Hepatocyte (in vitro differentiated cells): ENCODE data around the gene NTNG1. TPM values are rescaled to one million over a fixed set of nuclear protein-coding genes. Genes with fewer than 3 reads are reported as not detected.
A peak's percentile ranks its signal among the peaks of the same experiment; 100 is the strongest.

Source experiments
- DNase-seq: peaks from one replicate; pipeline ENCODE4 v3.0.0-alpha.2; 2016; ENCODE audit warnings: low spot score
- H2AFZ ChIP-seq: fragments of 200-600 bp; sonication (generic); 2 replicates; pipeline ENCODE4 v1.6.0; 2016; ENCODE audit warnings: antibody characterized with exemption, mild to moderate bottlenecking
- H3K27ac ChIP-seq: fragments of 200-600 bp; sonication (generic); 2 replicates; pipeline ENCODE4 v1.5.1; 2016; ENCODE audit warnings: mild to moderate bottlenecking
- H3K27me3 ChIP-seq: fragments of 200-600 bp; sonication (generic); 2 replicates; pipeline ENCODE4 v1.6.1; 2016
- H3K36me3 ChIP-seq: fragments of 200-600 bp; sonication (generic); replicated peaks from 2 replicates; pipeline ENCODE4 v1.5.1; 2016; ENCODE audit warnings: low read depth; ENCODE audit not compliant: insufficient read depth
- H3K4me1 ChIP-seq: fragments of 200-600 bp; sonication (generic); 2 replicates; pipeline ENCODE4 v1.5.1; 2016; ENCODE audit warnings: mild to moderate bottlenecking, moderate library complexity; ENCODE audit not compliant: insufficient read depth
- H3K4me2 ChIP-seq: fragments of 200-600 bp; sonication (generic); 2 replicates; pipeline ENCODE4 v1.6.0; 2016
- H3K4me3 ChIP-seq: fragments of 200-600 bp; sonication (generic); 2 replicates; pipeline ENCODE4 v1.5.1; 2016; ENCODE audit warnings: mild to moderate bottlenecking
- H3K79me2 ChIP-seq: fragments of 200-600 bp; sonication (generic); 2 replicates; pipeline ENCODE4 v1.6.0; 2017; ENCODE audit warnings: mild to moderate bottlenecking
- H3K9me2 ChIP-seq: fragments of 200-600 bp; sonication (generic); replicated peaks from 2 replicates; pipeline ENCODE4 v1.6.0; 2017; ENCODE audit warnings: mild to moderate bottlenecking; ENCODE audit not compliant: insufficient read depth
- H3K9me3 ChIP-seq: fragments of 200-600 bp; sonication (generic); 2 replicates; pipeline ENCODE4 v1.5.1; 2016; ENCODE audit warnings: low read depth, mild to moderate bottlenecking
- H4K20me1 ChIP-seq: fragments of 200-600 bp; sonication (generic); 2 replicates; pipeline ENCODE4 v1.6.0; 2016; ENCODE audit warnings: mild to moderate bottlenecking; ENCODE audit not compliant: insufficient read depth, poor library complexity, severe bottlenecking
- EZH2 ChIP-seq: fragments of 200-600 bp; sonication (generic); IDR thresholded peaks from 2 replicates; pipeline ENCODE4 v1.6.1; 2016; ENCODE audit warnings: antibody characterized with exemption, mild to moderate bottlenecking, borderline replicate concordance
- EZH2phosphoT487 ChIP-seq: fragments of 200-600 bp; sonication (generic); IDR thresholded peaks from one replicate; pipeline ENCODE4 v1.6.1; 2018; ENCODE audit warnings: antibody characterized with exemption, mild to moderate bottlenecking, low read depth, moderate library complexity; ENCODE audit not compliant: unreplicated experiment, severe bottlenecking
- WGBS: methylation state at CpG from one replicate; pipeline ENCODE4 v1.1.6; 2016; ENCODE audit warnings: low lambda C conversion rate; ENCODE audit errors: missing lambda C conversion rate; 5-methylcytosine and 5-hydroxymethylcytosine counted together
- polyA plus RNA-seq: library from polyadenylated mRNA; unstranded; fragments of >200 nt; fragmentation: Nextera tagmentation; extraction: Ambion mirVana; gene quantifications from 2 replicates; pipeline ENCODE4 v1.2.1, GENCODE V29; 2016
- total RNA-seq: library from RNA; depleted of rRNA; stranded (reverse); fragments of >200 nt; gene quantifications from 2 replicates; pipeline ENCODE4 v1.2.3, GENCODE V29; 2014
- TF ChIP-seq, protein P1 (sequence below): fragments of 200-600 bp; sonication (generic); IDR thresholded peaks from 2 replicates; pipeline ENCODE4 v1.5.1; 2016; ENCODE audit warnings: antibody characterized with exemption, mild to moderate bottlenecking; ENCODE audit not compliant: poor library complexity

NTNG1 gene
- total and polyA plus RNA-seq, 2 experiments from 2014 or later, result 1.4 to 3.9 TPM

DNA sequence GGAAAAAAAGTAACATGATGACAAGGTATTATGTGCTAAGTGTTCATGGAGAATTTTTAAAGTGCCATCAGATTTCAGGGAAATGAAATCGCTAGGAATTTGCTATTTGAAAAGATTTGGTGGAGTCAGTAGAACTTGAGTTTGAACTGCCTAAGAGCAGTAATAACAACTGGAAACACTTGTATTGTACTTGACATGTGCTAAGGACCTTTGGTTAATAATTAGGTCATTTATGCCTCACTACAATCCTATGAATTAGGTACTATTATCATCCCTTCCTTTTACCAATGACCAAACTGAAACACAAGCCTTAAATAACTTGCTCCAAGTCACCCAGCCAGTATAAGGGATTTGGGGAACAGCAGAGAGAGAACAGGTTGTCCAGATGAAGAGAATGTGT lies 133.4 kb downstream of the NTNG1 start:
- H4K20me1 ChIP-seq, result no peaks in the 10 kb centered on the region
- no peaks in the 10 kb centered on the region for H3K9me2 ChIP-seq
- no peak overlapping the region for H3K4me3 ChIP-seq
- H3K79me2 ChIP-seq, result no peaks in the 10 kb centered on the region
- H3K36me3 ChIP-seq, result no peaks in the 10 kb centered on the region
- DNase-seq, result no peak
- TF ChIP-seq, protein P1, sequence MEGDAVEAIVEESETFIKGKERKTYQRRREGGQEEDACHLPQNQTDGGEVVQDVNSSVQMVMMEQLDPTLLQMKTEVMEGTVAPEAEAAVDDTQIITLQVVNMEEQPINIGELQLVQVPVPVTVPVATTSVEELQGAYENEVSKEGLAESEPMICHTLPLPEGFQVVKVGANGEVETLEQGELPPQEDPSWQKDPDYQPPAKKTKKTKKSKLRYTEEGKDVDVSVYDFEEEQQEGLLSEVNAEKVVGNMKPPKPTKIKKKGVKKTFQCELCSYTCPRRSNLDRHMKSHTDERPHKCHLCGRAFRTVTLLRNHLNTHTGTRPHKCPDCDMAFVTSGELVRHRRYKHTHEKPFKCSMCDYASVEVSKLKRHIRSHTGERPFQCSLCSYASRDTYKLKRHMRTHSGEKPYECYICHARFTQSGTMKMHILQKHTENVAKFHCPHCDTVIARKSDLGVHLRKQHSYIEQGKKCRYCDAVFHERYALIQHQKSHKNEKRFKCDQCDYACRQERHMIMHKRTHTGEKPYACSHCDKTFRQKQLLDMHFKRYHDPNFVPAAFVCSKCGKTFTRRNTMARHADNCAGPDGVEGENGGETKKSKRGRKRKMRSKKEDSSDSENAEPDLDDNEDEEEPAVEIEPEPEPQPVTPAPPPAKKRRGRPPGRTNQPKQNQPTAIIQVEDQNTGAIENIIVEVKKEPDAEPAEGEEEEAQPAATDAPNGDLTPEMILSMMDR, result no peak
- TF ChIP-seq EZH2phosphoT487 (no peak), EZH2 (no peak)
- H3K9me3 ChIP-seq, result no peaks in the 10 kb centered on the region
- H3K4me2 ChIP-seq, result no peak overlapping the region
- H3K4me1 ChIP-seq, result no peaks in the 10 kb centered on the region
- no peaks in the 10 kb centered on the region for H3K27me3 ChIP-seq
- 92% methylated on average over 1 of the region's 1 CpG for WGBS
- no peak overlapping the region for H3K27ac ChIP-seq
- H2AFZ ChIP-seq, result no peak overlapping the region

DNA sequence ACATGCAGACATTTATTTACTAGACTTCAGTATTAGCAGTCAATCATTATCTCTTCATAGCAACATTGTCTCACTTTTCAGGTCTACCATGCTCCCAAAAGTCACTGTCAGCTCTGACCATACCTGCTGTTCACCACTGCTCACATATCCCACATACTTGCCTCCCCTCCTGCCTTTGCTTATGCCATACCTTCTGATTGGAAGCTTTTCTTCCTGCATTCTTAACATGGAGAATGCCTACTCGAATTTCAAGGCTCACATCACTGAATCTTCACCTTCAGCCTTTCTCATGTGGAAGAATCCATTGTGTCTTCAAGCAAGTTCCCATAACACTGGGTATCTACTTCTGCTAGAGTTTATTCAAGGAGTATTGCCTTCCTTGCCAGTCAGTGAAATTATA lies 135.4 kb downstream of the NTNG1 start:
- Histone ChIP-seq H3K9me3 (no peaks in the 10 kb centered on the region), H3K9me2 (no peaks in the 10 kb centered on the region), H3K4me3 (no peak overlapping the region), H3K36me3 (no peaks in the 10 kb centered on the region), H3K4me2 (no peak overlapping the region), H3K4me1 (no peaks in the 10 kb centered on the region), H3K27me3 (no peaks in the 10 kb centered on the region), H4K20me1 (no peaks in the 10 kb centered on the region), H3K27ac (no peak overlapping the region), H2AFZ (no peak overlapping the region), H3K79me2 (no peaks in the 10 kb centered on the region)
- no peak for TF ChIP-seq EZH2
- TF ChIP-seq EZH2phosphoT487, result no peak
- TF ChIP-seq, protein P1, result no peak
- no peak for DNase-seq
- 25% methylated on average over 1 of the region's 1 CpG for WGBS

DNA sequence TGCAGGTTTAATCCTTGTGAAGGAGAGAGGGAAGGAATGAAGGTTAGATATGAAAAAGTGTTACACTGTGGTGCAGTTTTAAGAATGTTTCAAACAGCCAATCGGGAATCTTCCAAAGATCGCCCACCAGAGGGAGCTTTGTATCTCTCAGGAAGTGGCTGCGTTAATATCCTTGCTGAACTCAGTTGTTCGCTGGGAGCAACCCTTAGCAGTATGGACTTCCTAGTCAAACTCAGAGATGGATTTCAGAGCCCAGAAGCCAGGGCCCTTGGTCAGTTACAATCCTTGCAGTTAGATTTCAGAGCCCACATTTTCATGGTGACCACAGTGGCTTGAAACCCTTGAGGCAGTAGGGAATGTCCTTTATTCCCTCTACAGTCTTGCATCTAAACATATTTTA lies 136.2 kb downstream of the NTNG1 start:
- Histone ChIP-seq H3K9me2 (no peaks in the 10 kb centered on the region), H2AFZ (no peak overlapping the region), H4K20me1 (no peaks in the 10 kb centered on the region), H3K4me2 (no peak overlapping the region), H3K27ac (no peak overlapping the region), H3K9me3 (no peaks in the 10 kb centered on the region), H3K4me1 (no peaks in the 10 kb centered on the region), H3K36me3 (no peaks in the 10 kb centered on the region), H3K79me2 (no peaks in the 10 kb centered on the region), H3K27me3 (no peaks in the 10 kb centered on the region), H3K4me3 (no peak overlapping the region)
- TF ChIP-seq EZH2phosphoT487, result no peak
- TF ChIP-seq, protein P1, result peak; percentile 68
- TF ChIP-seq EZH2, result no peak
- 9% methylated on average over 4 of the region's 4 CpGs for WGBS
- DNase-seq, result peak; percentile 78

DNA sequence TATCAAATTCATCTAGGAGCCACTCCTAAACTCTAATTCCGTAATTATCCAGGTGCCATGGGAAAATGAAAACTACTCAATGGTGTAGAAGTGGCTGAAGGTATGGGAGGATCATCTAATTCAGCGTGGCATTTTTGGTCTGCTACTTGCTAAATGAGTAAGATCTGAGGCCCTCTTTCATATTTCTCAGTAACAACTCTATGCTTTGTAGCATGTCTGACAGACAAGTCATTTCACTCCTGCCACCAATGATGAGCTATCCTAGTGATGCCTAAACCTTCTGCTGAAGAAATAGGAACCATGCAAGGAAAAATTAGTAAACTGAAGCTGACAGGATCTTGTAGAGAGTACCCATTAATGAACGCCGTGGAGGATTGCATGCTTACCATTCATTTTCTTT lies 145.3 kb downstream of the NTNG1 start:
- Histone ChIP-seq H3K36me3 (no peaks in the 10 kb centered on the region), H3K27me3 (no peaks in the 10 kb centered on the region), H3K79me2 (no peaks in the 10 kb centered on the region), H3K4me3 (no peak overlapping the region), H2AFZ (no peak overlapping the region), H3K4me1 (no peaks in the 10 kb centered on the region), H3K9me3 (no peaks in the 10 kb centered on the region), H3K27ac (no peak overlapping the region), H3K4me2 (no peak overlapping the region), H4K20me1 (no peaks in the 10 kb centered on the region), H3K9me2 (no peaks in the 10 kb centered on the region)
- TF ChIP-seq, protein P1, result no peak
- no peak for TF ChIP-seq EZH2phosphoT487
- no peak for TF ChIP-seq EZH2
- WGBS, result 96% methylated on average over 4 of the region's 4 CpGs
- no peak for DNase-seq
